Neural progenitor cell (in vitro differentiated cells): ENCODE data around the gene EPGN.

Experiments used
- CTCF ChIP-seq: fragments of 200-600 bp; sonication (generic); IDR thresholded peaks from 2 replicates; pipeline ENCODE4 v1.5.1; 2017; ENCODE audit warnings: antibody characterized with exemption, mild to moderate bottlenecking
- EZH2 ChIP-seq: fragments of 200-600 bp; sonication (generic); IDR thresholded peaks from 2 replicates; pipeline ENCODE4 v1.6.1; 2017; ENCODE audit warnings: antibody characterized with exemption, mild to moderate bottlenecking, moderate library complexity

DNA sequence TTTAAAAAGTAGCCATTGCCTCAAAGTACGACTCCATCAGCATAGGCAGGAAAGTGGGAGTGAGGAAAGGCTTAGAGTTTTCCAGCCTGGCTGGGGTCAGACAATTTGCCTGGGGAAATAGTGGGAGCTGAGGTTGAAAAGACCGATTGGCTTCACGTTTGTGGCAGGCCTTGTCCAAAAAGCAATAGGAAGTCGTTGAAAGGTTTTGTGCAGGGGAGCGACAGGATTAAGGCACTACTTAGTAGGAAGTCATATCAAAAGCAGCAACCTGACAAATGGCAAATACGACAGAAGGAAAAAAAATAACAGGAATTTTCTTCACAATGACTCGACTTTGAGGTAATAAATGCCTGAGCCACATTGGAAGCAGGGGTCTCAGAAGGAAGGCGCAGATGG lies 56.0 kb downstream of the EPGN start:
- TF ChIP-seq CTCF (no peak), EZH2 (no peak)
